H1 (cell line): ENCODE results near the gene CDH18. TPM values are rescaled to one million over a fixed set of nuclear protein-coding genes. Genes with fewer than 3 reads are reported as not detected.

Source experiments
- CTCF ChIA-PET: fragments of 300-600 bp; sonication (Branson Sonifier 250); formaldehyde crosslinking; loops from one replicate; lab custom pipeline; 2021; ENCODE audit not compliant: partially characterized antibody; lab: Charles Lee
- POLR2A ChIA-PET: fragments of 300-600 bp; sonication (Branson Sonifier 250); formaldehyde crosslinking; loops from one replicate; lab custom pipeline; 2021; ENCODE audit warnings: inconsistent platforms; ENCODE audit not compliant: partially characterized antibody; lab: Charles Lee
- DNase-seq, 2 experiments: peaks; one replicate each; pipeline versions ENCODE4 v3.0.0 to v3.0.0-alpha.2; 2010 to 2022; ENCODE audit warnings: low spot score in 2 of 2, low read depth in 1 of 2, mixed read lengths in 1 of 2
- FAIRE-seq: peaks from 2 replicates; lab custom pipeline; 2011; peaks lifted over from hg19 to GRCh38; lab: Jason Lieb, UNC
- H2AFZ ChIP-seq: 2 replicates; pipeline ENCODE4 v1.8.1; 2012; ENCODE audit warnings: low read length, inconsistent platforms
- H2AK5ac ChIP-seq: 2 replicates; pipeline ENCODE4 v1.6.1; 2013; ENCODE audit warnings: low read depth, low read length
- H2BK120ac ChIP-seq: replicated peaks from 2 replicates; pipeline ENCODE3; 2013; ENCODE audit warnings: low read depth, low read length, inconsistent platforms
- H2BK12ac ChIP-seq: 2 replicates; pipeline ENCODE4 v1.6.1; 2013; ENCODE audit warnings: low read depth, low read length
- H2BK15ac ChIP-seq: 2 replicates; pipeline ENCODE4 v1.6.1; 2013; ENCODE audit warnings: low read length
- H2BK20ac ChIP-seq: 2 replicates; pipeline ENCODE4 v1.6.1; 2013; ENCODE audit warnings: low read length
- H2BK5ac ChIP-seq: 2 replicates; pipeline ENCODE4 v1.6.1; 2013; ENCODE audit warnings: low read depth, low read length
- H3K14ac ChIP-seq: 2 replicates; pipeline ENCODE4 v1.6.1; 2013; ENCODE audit warnings: inconsistent platforms; ENCODE audit not compliant: insufficient read length
- H3K18ac ChIP-seq: 2 replicates; pipeline ENCODE4 v1.6.1; 2013; ENCODE audit warnings: low read length; ENCODE audit errors: extremely low read depth
- H3K23ac ChIP-seq: 2 replicates; pipeline ENCODE4 v1.6.1; 2013; ENCODE audit warnings: inconsistent platforms; ENCODE audit not compliant: insufficient read length
- H3K23me2 ChIP-seq: 2 replicates; pipeline ENCODE4 v1.6.1; 2013; ENCODE audit warnings: low read depth, low read length
- H3K27ac ChIP-seq: 2 replicates; pipeline ENCODE4 v1.6.1; 2011; ENCODE audit warnings: low read depth, low read length, inconsistent platforms
- H3K27me3 ChIP-seq, 4 experiments: replicated peaks in 1 of 4; 1 replicate in 1 of 4; 2 replicates in 3 of 4; pipeline versions ENCODE4 v1.6.1 to v1.8.1; 2011 to 2013; ENCODE audit warnings: low read length in 3 of 4, mild to moderate bottlenecking in 3 of 4, inconsistent platforms in 2 of 4, mixed read lengths in 2 of 4, moderate library complexity in 1 of 4; ENCODE audit not compliant: control insufficient read depth in 3 of 4, insufficient read depth in 3 of 4; ENCODE audit errors: extremely low read depth in 1 of 4
- H3K36me3 ChIP-seq, 4 experiments: 2 replicates each; pipeline versions ENCODE4 v1.6.1 to v1.8.1; 2011 to 2013; ENCODE audit warnings: mild to moderate bottlenecking in 4 of 4, low read length in 3 of 4, moderate library complexity in 2 of 4, control low read depth in 1 of 4, inconsistent platforms in 1 of 4; ENCODE audit not compliant: insufficient read depth in 4 of 4, control insufficient read depth in 2 of 4
- H3K4ac ChIP-seq: replicated peaks from 2 replicates; pipeline ENCODE3; 2013; ENCODE audit warnings: low read length, low read depth, mixed read lengths, inconsistent platforms; ENCODE audit not compliant: insufficient read length
- H3K4me1 ChIP-seq, 4 experiments: replicated peaks in 1 of 4; 1 replicate in 1 of 4; 2 replicates in 3 of 4; pipeline versions ENCODE4 v1.6.1 to v1.8.1; 2011 to 2013; ENCODE audit warnings: low read length in 3 of 4, inconsistent platforms in 2 of 4, mixed read lengths in 1 of 4; ENCODE audit not compliant: insufficient read depth in 4 of 4, control insufficient read depth in 3 of 4
- H3K4me2 ChIP-seq, 2 experiments: 2 replicates each; pipeline versions ENCODE4 v1.6.1 to v1.8.1; 2011 to 2013; ENCODE audit warnings: low read depth in 2 of 2, low read length in 2 of 2, control low read depth in 1 of 2, inconsistent platforms in 1 of 2, mild to moderate bottlenecking in 1 of 2; ENCODE audit not compliant: insufficient read depth in 1 of 2
- H3K4me3 ChIP-seq, 4 experiments: fragments of 200-600, 300-600 bp in 1 of 4; sonication (generic), shearing (Covaris generic), sonication (Bioruptor Twin) in 1 of 4; 2 replicates each; pipeline versions ENCODE4 v1.5.1 to v1.8.1; 2011 to 2016; ENCODE audit warnings: low read length in 4 of 4, low read depth in 3 of 4, control low read depth in 2 of 4, inconsistent platforms in 2 of 4, mild to moderate bottlenecking in 2 of 4, mixed read lengths in 1 of 4, moderate library complexity in 1 of 4; ENCODE audit not compliant: insufficient read depth in 2 of 4; ENCODE audit errors: extremely low read depth in 1 of 4
- H3K56ac ChIP-seq: replicated peaks from 2 replicates; pipeline ENCODE3; 2013; ENCODE audit warnings: low read depth, mild to moderate bottlenecking, mixed read lengths, low read length, inconsistent platforms; ENCODE audit not compliant: insufficient read length
- H3K79me1 ChIP-seq: 2 replicates; pipeline ENCODE4 v1.6.1; 2013; ENCODE audit warnings: low read depth, low read length, control low read depth
- H3K79me2 ChIP-seq, 2 experiments: 2 replicates each; pipeline versions ENCODE4 v1.6.1 to v1.8.1; 2012 to 2013; ENCODE audit warnings: low read length in 2 of 2, mild to moderate bottlenecking in 2 of 2, inconsistent platforms in 1 of 2; ENCODE audit not compliant: insufficient read depth in 2 of 2, control insufficient read depth in 1 of 2
- H3K9ac ChIP-seq, 4 experiments: replicated peaks in 1 of 4; 1 replicate in 1 of 4; 2 replicates in 3 of 4; pipeline versions ENCODE4 v1.6.1 to v1.8.1; 2011 to 2013; ENCODE audit warnings: low read depth in 3 of 4, low read length in 3 of 4, control low read depth in 2 of 4, mild to moderate bottlenecking in 2 of 4, moderate library complexity in 2 of 4, inconsistent platforms in 1 of 4; ENCODE audit errors: extremely low read depth in 1 of 4
- H3K9me3 ChIP-seq, 2 experiments: 2 replicates each; pipeline versions ENCODE4 v1.6.1 to v1.8.1; 2012 to 2013; ENCODE audit warnings: mild to moderate bottlenecking in 2 of 2, moderate library complexity in 2 of 2, control low read depth in 1 of 2, inconsistent platforms in 1 of 2, low read depth in 1 of 2, low read length in 1 of 2, mixed read lengths in 1 of 2; ENCODE audit not compliant: insufficient read depth in 2 of 2
- H4K20me1 ChIP-seq, 2 experiments: replicated peaks in 1 of 2; 2 replicates each; pipeline versions ENCODE3 to v1.8.1; 2011 to 2013; ENCODE audit warnings: inconsistent platforms in 2 of 2, low read length in 2 of 2, mild to moderate bottlenecking in 1 of 2; ENCODE audit not compliant: insufficient read depth in 2 of 2, control insufficient read depth in 1 of 2
- H4K5ac ChIP-seq: 2 replicates; pipeline ENCODE4 v1.6.1; 2013; ENCODE audit warnings: low read length, low read depth, mixed read lengths, inconsistent platforms; ENCODE audit not compliant: insufficient read length
- H4K8ac ChIP-seq: 2 replicates; pipeline ENCODE4 v1.8.0; 2013; ENCODE audit warnings: mild to moderate bottlenecking, moderate library complexity, low read length, inconsistent platforms; ENCODE audit not compliant: insufficient read depth; ENCODE audit errors: extremely low read depth
- H4K91ac ChIP-seq: replicated peaks from 2 replicates; pipeline ENCODE3; 2013; ENCODE audit warnings: low read length, mixed read lengths, inconsistent platforms; ENCODE audit not compliant: insufficient read length
- TAF7 ChIP-seq: optimal IDR thresholded peaks from 2 replicates; pipeline ENCODE3; 2011; ENCODE audit warnings: low read depth, mild to moderate bottlenecking, inconsistent platforms, low read length, moderate library complexity, borderline replicate concordance
- TBP ChIP-seq: IDR thresholded peaks from 2 replicates; pipeline ENCODE4 v1.6.1; 2011; ENCODE audit warnings: low read depth, low read length, improper control_type of control experiment
- USF2 ChIP-seq: IDR thresholded peaks from 2 replicates; pipeline ENCODE4 v1.6.1; 2011; ENCODE audit warnings: low read length, improper control_type of control experiment
- WGBS, 2 experiments: shearing (Covaris generic) in 1 of 2; methylation state at CpG; one replicate each; pipeline versions ENCODE4 v1.1.6 to v1.1.7; 2013 to 2015; ENCODE audit warnings: low lambda C conversion rate in 2 of 2, mixed read lengths in 2 of 2, inconsistent platforms in 1 of 2, low coverage in 1 of 2, missing lambda C conversion rate in 1 of 2; ENCODE audit not compliant: insufficient replicate concordance in 2 of 2, insufficient coverage in 1 of 2, insufficient read length in 1 of 2; ENCODE audit errors: extremely low coverage in 1 of 2, missing lambda C conversion rate in 1 of 2; 5-methylcytosine and 5-hydroxymethylcytosine counted together
- polyA plus RNA-seq, 7 experiments: library from polyadenylated mRNA; depleted of rRNA in 3 of 7; stranded (reverse) in 5 of 7; unstranded in 2 of 7; fragments of >200 nt in 5 of 7; fragments of 200-250 nt in 2 of 7; gene quantifications; 1 replicate in 5 of 7; 2 replicates in 1 of 7; 4 replicates in 1 of 7; pipeline versions ENCODE4 v1.2.1 to v1.2.3, GENCODE V29; 2011 to 2013; ENCODE audit warnings: missing spikeins in 2 of 7, mixed read lengths in 2 of 7
- total RNA-seq: library from RNA; stranded (reverse); fragmentation: NEBNext Ultra II Directional; extraction: Animal tissue kit (Norgen Biotek cat#: 25700); gene quantifications from 2 replicates; pipeline ENCODE4 v1.2.1, GENCODE V29; 2021

The CDH18 gene
- total and polyA plus RNA-seq, 2 of the 8 experiments (the other 6 are each of a cell fraction or from before 2014, with no cell fraction given): 0.30 to 0.32 TPM

GRCh38 chr5:20028506-20028905 is 40.5 kb upstream of the CDH18 start:
- no peak overlapping the region for H4K91ac ChIP-seq
- DNase-seq (no peak), FAIRE-seq (no peak)
- H3K27ac ChIP-seq: no peak overlapping the region
- H3K9me3 ChIP-seq: no peaks in the 10 kb centered on the region
- H3K9ac ChIP-seq: no peak overlapping the region
- no peak overlapping the region for H4K5ac ChIP-seq
- no peaks in the 10 kb centered on the region for H3K27me3 ChIP-seq
- no peaks in the 10 kb centered on the region for H3K23me2 ChIP-seq
- H3K56ac ChIP-seq: no peak overlapping the region
- no peak overlapping the region for H2AFZ ChIP-seq
- POLR2A ChIA-PET: no interaction called here
- no peak overlapping the region for H3K23ac ChIP-seq
- no peak overlapping the region for H3K4me2 ChIP-seq
- no peak overlapping the region for H3K18ac ChIP-seq
- no peak overlapping the region for H4K8ac ChIP-seq
- TF ChIP-seq TAF7 (no peak), USF2 (no peak), TBP (no peak)
- no peak overlapping the region for H2BK20ac ChIP-seq
- CTCF ChIA-PET: no interaction called here
- no peak overlapping the region for H3K4ac ChIP-seq
- H3K79me2 ChIP-seq: no peaks in the 10 kb centered on the region
- H4K20me1 ChIP-seq: no peaks in the 10 kb centered on the region
- no peak overlapping the region for H2BK12ac ChIP-seq
- H3K4me3 ChIP-seq: no peak overlapping the region
- no peak overlapping the region for H2BK5ac ChIP-seq
- no peaks in the 10 kb centered on the region for H3K79me1 ChIP-seq
- H2AK5ac ChIP-seq: no peak overlapping the region
- H2BK15ac ChIP-seq: no peak overlapping the region
- H3K14ac ChIP-seq: no peak overlapping the region
- no peaks in the 10 kb centered on the region for H3K4me1 ChIP-seq
- 89% methylated on average over 6 of the region's 6 CpGs; no CpG with 5 or more reads in 1 of the 2 experiments for WGBS, 2 experiments
- H3K36me3 ChIP-seq: no peaks in the 10 kb centered on the region
- H2BK120ac ChIP-seq: no peak overlapping the region
